NCI-H82 treated with DMSO at 0.1 percent for 48 hours (cell line): Measurements from ENCODE around the gene PGGT1B.

Experiments used
- DNase-seq: peaks from one replicate; lab custom pipeline; 2025; ENCODE audit not compliant: unreplicated experiment; lab: John Stamatoyannopoulos, UW

The PGGT1B gene

DNA sequence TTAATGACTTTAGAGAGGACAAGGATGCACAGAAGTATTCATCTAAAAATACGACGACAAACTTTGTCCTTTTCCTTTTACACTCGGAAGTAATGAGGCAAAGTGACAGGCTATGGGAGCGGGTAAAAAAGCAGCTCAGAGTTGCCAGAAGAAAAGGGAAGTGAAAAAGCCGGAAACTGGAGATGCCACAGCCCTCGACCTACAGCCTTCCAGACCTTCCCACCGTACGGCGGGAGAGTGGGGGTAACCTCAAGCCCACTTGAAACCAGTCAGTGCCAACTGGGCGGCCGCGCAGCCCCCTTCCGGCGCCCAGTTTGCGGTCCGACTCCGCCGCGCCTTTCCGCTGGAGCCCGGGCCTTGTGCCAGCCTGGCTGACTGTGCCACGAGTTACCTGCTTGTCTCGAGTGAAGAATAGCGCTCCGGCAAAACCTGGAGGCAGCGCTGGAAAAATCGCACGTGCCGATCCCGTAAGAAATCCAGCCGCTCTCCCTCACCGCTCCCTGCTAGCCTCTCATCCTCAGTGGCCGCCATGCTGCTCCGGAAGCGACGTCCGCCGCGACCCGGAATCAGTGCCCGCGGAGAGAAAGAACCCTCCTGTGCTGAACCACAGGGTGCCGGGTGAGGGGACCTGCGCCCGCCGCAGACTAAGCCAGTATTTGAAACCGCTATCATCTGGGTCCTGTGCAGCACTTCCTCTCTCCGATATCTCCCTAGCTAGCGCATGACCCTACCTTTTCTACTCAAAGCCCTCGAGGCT, at the start of gene PGGT1B:
Gene PGGT1B, minus strand, starts transcription at position 557 of the 757 bp plus-strand sequence. Its CDS starts 26 bp downstream, at position 531.
- peak; percentile 10 for DNase-seq

DNA sequence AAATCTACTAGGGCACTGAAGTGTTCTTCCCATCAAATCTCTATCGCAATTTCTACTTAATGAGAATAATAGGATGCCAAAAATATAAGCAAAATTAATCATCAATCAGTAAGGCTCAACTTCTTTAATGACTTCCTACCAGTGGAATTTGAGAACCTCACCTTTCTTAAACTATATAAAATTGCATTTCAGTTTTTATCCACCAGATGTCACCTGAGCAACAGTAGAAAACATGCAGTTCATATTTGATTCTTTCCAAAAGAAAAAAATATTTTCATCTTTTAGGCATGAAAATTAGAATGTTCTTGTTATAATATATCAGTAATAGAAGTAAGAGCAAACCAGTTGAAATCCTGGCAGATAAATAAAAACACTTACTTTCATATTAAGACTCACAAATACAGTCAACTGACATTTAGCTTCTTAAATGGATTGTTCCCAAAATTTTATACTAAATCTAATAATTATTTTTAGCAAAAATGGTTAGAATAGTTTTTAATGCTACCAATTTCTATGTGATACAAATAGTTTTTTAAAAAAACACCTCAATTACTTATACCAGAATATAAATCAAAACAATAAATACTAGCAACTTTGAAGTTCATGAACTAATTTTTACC, 47.2 kb upstream of the PGGT1B start:
- no peak for DNase-seq

DNA sequence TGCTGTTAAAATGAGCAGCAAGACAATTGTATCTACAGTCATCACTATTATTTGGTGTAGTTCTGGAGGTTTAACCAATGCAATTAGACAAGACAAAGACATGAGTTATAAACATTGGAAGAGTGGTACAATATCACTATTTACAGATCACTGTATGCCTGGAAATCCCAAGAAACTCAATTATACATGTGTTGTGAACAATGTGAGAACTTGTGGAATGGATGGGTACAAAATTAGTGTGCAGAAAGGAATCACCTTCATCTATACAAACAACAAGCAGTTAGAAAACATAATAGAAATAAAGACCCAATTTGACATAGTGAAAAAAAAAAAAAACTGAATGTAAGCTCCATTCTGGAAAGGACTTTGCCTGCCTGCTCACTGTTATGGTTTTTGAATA, 46.1 kb upstream of the PGGT1B start:
- DNase-seq, result no peak

DNA sequence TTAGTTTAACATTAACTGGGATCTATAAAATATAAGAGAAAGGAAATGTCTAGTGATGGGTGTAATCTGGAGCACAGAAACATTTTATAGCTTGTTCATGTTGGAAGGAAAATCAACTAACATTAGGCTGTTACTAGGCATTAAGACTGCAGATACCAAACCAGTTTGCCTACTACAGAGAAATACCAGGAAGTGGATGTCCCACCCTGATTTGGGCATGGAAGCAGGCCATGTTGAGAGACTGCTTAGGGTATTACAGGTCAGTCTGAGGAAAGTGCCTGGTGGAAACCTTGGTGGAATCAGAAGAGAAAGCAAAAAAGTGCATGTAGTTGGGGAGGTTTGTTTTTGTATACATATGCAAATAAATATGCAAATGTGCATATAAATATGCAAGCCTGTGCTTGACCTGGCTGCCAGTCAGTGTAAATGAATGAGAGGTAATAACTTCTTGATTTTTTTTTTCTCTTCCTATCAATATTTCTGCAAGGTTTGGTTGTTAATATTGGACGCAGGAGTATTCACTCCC, 43.4 kb upstream of the PGGT1B start:
- DNase-seq, result no peak

DNA sequence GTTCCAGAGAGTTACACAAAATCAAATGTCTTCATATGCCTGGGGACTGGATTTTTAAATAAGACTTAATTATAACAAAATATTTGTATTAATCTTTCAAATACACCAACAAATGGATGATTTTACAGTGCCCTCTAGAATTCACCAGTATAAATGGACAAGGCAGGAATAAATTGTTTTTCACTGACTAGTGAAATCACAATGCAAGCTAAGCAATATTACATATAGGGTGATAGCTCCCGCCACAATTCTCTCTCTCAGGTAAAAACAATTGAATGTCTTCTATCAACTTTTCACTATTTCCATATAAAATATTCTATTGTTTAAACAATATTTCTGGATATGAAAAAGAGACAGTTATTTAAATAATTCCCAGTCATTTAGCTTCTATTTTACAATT, 41.8 kb upstream of the PGGT1B start:
- no peak for DNase-seq

DNA sequence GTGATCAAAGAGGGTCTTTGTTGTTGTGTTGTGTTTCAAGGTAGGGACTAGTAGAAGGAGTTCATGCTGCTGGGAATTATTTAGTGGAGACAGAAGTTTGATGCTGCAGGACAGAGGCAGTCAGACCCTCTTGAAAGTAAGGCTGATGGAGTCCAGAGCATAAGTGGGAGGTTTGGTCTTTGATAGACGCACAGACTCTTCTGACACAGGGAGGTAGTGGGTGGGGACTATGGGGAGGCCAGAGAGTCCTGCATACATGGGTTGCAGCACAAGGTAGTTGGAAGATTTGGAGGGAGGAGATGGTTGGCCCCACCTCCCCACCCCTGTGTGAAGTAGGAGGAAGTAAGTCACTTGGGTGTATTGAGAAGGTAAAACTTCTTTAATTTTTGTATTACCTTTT, 36.1 kb upstream of the PGGT1B start:
- DNase-seq, result no peak

DNA sequence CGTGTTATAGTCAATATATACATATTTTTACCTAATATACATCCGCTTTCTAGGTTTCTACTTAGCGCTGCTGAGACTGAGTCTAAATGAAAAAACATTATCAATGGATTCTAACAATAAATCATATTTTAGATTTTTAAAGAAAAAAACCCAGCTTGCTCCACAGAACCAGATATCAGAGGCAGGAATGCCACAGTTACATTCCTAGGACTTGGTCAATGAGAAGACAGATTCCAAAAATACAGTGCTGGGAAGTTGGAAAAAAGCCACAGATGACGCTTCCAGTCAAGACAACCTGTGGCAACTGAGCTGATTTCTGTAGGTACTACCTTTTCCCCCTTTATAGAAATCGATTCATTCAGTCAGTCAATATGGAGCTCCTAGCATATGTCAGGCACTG, 34.4 kb upstream of the PGGT1B start:
- DNase-seq, result no peak

DNA sequence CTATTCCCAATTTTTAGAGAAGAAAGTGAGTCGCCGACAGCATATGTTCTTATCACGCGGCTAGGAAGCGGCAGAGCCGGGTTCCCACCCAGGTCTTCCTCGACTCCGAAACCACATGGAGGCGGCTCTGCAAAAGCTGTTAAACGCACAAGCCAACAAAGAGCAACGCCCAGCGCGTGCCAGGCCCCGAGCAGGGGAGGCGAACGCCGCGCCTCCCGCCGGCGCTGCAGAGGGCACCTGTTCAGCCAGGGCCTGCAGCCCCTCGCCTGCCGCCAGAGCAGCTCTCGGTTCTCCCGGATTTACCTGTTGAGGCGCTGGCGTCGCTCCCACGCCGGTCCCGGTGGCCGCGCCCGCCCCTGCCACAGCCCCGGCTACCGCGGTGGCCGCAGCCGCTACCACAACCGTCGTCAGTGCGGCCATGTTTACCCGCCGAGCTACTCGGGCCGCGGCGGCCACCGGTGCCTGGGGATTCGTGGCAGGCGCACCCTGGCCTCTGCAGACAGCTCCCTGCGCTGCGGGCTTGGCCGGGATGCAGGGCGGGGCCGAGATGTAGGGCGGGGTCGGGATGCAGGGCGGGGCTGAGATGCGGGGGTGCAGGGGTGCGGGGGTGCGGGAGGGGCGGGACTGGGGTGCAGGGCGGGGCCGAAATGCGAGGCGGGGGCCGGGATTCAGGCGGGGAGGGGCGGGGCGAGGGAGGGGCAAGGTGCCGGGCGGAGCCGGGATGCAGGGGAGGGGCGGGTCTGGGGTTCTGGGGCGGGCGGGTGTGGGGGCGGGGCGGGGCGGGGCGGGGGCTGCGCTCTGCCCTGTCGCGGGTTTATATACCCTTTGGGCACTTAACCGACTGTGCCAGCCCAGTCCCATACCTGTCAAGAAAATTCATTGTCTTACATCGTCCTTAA, 33.7 kb upstream of the PGGT1B start, which contains the start of gene CCDC112:
Gene CCDC112, minus strand, starts transcription at position 531 of the 899 bp plus-strand sequence. Its CDS starts 111 bp downstream, at position 420.
- peak; percentile 11 for DNase-seq

DNA sequence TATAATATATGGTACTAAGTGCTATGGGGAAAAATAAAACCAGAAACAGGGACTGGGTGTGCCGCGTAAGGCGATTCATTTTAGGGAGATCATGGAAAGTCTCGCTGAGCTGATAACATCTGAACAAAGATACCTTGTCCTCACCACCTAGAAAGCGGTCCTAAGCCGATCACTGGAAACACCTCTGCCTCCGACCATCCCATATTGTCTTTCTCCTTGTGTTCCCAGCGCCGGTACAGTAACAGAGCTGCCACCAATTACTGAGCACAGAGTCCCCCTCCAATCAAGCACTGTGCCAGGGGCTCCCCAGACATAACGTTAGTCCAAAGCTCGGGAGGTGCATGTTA, 33.1 kb upstream of the PGGT1B start:
- DNase-seq, result no peak

DNA sequence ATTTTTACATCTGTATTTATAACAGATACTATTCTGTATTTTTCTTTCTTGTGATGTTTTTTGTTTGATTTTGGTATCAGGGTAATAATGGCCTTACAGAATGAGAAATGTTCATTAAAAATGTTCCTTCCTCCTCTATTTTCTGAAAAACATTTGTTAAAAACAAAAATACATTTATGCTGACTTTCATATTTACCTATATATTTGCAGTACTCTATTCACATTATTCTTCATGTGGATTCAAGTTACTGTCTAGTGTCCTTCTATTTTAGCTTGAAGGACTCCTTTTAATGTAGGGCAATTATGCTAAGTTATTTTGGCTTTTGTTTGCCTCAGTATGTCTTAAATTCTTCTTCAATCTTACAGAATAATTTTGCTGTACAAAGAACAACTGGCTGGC, 28.7 kb upstream of the PGGT1B start:
- DNase-seq, result no peak

DNA sequence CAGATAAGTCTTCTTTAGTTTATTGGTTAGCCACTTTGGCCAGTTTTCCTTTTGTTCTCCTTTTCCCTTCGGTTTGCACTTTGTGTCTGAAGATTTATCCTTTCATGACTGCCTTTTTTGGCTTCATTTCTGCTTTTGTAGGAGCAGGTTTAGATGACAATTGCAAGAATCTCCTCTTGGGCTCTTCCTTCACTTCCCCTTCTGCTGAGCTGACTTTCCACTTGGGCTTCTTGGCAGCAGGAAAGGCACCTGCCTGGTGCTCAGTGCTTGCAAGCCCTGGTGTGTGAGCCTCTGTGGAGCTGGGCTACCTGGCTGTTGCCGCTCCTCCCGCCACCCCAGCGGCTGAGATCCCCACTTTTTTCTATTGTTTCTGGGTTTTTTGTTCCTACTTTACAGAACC, 26.4 kb upstream of the PGGT1B start:
- no peak for DNase-seq

DNA sequence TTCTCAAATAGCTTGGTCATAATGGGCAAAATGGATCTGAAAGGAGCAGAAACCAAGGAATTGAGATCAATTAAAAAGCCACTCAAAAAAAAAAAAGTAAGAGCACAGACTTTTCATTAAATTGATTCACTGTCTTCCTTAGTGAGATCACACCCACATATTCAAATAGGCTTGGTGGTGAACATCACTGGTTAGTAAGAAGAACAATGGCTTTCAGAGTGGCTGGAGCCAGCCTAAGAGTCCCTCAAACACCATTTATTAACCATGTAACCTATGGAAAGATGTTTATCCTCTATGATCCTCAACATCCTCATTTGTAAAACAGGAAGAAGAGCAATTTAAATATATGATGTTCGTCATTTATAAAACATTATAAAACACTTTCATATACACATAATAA, 21.3 kb upstream of the PGGT1B start:
- DNase-seq, result no peak

DNA sequence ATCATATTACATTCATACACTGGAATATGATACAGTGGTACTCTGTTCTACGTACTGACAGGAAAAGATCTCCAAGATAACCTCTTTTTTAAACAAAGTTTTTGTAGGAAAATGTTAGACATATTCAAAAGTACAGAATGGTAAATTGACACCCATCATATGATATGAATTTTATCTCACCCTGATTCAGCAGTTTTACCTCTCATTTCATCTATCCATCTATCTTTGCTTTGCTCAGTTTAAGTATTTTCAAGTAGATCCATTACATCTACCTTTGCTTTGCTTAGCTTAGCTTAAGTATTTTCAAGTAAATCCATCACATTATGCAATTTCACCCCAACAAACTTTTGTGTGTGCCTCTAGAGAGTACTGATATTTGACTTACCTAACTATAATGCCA, 19.5 kb upstream of the PGGT1B start:
- DNase-seq, result no peak

DNA sequence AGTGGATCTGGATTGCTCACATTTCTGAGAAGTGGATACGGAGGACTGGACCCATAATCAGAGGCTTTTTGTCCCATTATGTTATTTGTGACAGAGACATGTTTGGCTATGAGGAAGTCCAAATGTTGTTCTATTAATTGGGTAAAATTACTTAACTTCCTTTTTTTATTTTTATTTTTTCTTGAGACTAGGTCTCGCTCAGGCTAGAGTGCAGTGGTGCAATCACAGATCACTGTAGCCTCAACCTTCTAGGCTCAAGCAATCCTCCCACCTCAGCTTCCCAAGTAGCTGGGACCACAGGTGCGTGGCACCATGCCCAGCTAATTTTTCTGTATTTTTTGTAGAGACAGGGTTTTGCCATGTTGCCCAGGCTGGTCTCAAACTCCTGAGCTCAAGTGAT, 11.9 kb upstream of the PGGT1B start:
- DNase-seq, result no peak

DNA sequence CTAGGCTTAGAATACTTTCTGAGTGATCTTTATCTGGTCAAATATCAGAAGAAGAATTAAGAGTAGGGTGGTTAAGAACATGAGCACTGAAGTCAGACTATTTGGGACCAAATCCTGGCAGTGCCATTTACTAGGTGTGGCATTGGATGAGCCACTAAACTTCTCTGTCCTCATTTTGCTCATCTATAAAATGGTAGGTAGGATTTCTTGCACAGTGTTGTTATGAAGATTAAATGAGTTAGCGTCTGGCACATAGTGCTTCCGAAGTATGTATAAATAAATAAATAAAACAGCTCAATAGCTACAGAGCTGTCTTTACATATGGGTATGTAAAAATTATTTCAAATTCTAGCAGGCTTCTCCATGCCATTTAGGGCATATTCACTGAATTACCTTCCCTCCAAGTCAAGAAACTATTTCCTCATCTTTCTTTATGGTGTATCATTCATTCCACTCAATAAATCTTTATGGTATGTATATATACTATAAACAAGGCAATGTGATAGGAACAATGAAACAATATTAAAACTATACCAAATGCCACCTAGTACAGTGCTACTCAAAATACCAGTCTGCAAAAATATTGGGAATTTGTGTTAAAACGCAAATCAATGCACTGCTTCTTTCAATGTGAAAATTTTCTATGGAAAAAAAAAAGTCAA, 9.8 kb upstream of the PGGT1B start:
- no peak for DNase-seq

DNA sequence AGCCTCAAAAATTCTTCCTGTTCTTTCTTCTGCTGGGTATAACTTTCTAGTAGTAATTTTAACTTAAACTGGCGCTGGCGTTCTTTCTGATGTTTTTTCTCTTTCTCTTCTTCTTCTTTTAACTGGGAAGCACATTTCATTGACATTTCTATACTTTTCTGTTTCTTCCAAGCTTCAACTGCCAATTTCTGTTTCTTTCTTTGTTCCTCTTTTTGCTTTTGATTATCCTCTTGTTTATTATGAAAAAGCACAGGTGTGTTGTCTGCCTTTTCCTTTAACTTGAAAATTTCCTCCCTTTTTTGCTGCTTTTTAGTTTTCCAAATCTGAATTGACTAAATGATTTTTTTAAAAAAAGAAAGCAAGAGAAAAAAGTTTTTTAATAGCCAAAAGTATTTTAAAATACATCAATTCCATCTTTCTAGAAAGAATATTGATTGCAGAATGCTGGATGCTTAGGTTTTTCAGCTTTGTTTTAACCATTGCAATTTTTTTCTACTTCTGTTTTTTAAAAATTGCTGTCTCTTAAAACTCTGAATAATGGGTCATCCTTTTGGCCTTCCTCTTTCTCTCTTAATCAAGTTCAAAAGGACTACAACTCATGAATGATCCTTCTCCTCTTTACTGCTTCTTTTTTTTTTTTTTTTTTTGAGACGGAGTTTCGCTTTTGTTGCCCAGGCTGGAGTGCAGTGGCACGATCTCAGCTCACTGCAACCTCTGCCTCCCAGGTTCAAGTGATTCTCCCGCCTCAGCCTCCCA, 8.8 kb upstream of the PGGT1B start:
- no peak for DNase-seq

DNA sequence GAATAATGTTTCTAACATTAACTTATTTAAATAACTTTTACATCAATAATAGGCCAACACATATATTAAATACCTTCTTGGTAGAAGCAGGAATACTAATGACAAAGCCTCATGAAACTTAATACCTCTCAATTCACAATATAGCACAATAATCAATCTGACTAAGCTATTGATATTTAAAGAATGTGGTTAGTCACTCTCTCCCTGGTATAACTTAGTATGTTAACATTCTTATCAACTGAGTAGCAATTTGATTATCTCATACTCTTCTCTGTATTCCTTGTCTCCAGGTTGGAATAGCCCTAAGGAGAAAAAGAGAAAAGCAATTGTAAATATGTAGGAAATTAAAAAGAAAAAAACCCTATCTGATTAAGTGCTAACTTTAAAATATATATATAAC, 4.9 kb upstream of the PGGT1B start:
- DNase-seq, result no peak

DNA sequence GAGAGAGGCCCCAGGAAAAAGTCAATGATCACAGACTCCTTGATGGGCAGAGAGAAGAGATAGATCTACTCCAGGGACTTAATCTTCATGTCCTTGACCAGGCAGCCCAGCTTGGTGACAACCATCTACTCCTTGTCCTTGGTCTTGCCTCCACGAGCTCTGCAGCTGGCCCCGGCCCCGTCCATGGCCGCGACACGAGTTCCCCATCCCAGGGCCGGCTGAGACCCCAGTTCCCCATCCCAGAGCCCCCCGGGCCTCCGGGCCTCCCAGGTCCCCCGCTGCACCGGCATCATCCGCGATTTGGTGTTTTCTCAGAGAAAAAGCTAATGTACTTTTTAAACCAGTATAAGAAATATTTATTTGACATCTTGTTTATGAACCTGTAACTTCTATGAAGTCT, 2.5 kb upstream of the PGGT1B start:
- DNase-seq, result no peak

DNA sequence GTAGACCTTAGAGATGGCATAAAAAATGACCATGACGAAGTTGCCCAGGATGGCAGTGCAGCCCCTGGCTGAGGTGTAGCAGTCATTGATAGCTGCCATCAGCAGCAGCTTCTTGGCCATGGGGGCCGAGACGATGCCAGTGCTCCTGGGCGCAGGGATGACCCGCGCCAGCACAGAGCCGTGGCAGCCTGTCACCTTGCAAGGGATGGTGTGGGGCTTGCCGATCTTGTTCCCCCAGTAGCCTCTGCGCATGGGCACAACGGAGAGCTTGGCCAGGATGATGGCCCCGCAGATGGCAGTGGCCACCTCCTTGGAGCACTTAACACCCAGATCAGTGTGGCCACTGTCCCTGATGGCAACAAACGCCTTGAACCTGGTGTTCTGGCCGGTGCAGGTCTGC, 2.1 kb upstream of the PGGT1B start:
- DNase-seq, result no peak

DNA sequence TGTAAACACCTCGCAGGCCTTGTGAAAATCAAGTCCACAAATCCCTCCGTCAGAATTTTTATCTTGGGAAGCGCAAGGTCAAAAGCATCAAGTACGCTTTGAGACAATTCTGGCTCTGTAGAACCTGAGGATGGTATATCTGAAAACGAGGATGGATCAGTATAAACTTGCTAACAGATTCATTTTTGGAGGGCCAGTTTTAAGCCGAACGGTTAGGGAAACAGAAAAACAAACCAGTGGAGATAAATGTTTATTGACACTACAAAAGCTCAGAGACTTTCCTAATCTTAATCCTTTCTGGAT, 352 bp upstream of the PGGT1B start:
- DNase-seq, result peak; percentile 7

DNA sequence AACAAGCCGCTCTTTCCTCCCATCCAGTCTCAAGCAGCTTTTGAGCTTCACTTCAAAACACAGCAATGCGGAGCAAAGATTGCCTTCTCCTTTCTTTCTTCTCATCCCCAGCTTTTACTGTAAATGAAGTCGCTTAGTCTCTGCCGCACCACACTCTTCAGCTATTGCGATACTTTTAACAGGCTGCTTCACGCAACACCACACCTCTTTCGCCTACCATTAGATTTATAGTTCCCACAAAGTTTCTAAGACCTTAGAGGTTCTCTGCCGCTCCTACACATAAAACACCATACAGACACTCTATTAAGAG, 711 bp downstream of the PGGT1B start:
- DNase-seq, result no peak
